Stomach (tissue), 4 donors: ENCODE results near the gene PMFBP1.

Source experiments
- POLR2A ChIP-seq, 4 donors: fragments of 450-650 bp; IDR thresholded peaks; one replicate each; pipeline ENCODE4 v1.6.1; 2016; ENCODE audit warnings: antibody characterized with exemption in 4 of 4, control low read depth in 2 of 4, mild to moderate bottlenecking in 1 of 4, moderate library complexity in 1 of 4
- POLR2AphosphoS5 ChIP-seq, 3 donors: sonication (generic); formaldehyde crosslinking; IDR thresholded peaks; one replicate each; pipeline ENCODE4 v1.6.1; 2016; ENCODE audit warnings: antibody characterized with exemption in 3 of 3
- TF ChIP-seq, protein P1 (sequence below), 7 experiments: fragments of 450-650 bp in 4 of 7; fragments of 200-600 bp in 3 of 7; sonication (generic) in 3 of 7; IDR thresholded peaks; one replicate each; pipeline ENCODE4 v1.5.1; 2016 to 2019; ENCODE audit warnings: antibody characterized with exemption in 7 of 7, control low read depth in 2 of 7, mild to moderate bottlenecking in 1 of 7

DNA sequence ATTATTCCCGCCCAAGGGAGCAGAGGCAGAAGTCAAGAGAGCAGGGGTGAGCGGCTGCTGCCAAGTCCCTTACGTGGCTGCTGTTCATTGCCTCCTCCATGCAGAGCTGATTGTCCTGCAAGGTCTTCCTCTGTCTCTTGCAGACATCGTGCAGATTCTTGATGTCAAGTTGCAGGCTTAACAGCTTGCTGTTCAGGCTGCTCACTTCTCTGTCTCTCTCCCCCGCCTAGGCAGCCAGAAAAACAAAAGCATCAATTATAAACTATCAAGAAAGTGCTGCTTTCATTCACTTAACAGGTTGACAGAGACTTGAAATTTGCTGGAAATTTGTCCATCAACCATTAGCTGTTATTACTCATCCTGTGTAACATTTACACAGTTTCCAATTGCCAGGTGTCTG, 7.3 kb downstream of the PMFBP1 start:
- TF ChIP-seq POLR2A (IDR thresholded peaks at IDR 0.05) (no peak), POLR2AphosphoS5 (IDR thresholded peaks at IDR 0.05) (no peak)
- TF ChIP-seq, protein P1, sequence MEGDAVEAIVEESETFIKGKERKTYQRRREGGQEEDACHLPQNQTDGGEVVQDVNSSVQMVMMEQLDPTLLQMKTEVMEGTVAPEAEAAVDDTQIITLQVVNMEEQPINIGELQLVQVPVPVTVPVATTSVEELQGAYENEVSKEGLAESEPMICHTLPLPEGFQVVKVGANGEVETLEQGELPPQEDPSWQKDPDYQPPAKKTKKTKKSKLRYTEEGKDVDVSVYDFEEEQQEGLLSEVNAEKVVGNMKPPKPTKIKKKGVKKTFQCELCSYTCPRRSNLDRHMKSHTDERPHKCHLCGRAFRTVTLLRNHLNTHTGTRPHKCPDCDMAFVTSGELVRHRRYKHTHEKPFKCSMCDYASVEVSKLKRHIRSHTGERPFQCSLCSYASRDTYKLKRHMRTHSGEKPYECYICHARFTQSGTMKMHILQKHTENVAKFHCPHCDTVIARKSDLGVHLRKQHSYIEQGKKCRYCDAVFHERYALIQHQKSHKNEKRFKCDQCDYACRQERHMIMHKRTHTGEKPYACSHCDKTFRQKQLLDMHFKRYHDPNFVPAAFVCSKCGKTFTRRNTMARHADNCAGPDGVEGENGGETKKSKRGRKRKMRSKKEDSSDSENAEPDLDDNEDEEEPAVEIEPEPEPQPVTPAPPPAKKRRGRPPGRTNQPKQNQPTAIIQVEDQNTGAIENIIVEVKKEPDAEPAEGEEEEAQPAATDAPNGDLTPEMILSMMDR (IDR thresholded peaks at IDR 0.05) = no peak
